WTC11 (cell line): ENCODE data around the gene HINT3. TPM values are rescaled to one million over a fixed set of nuclear protein-coding genes. Genes with fewer than 3 reads are reported as not detected.

ENCODE experiments used
- ATAC-seq: fragments of 200-7000 bp; cut with Tn5 transposase; 2 replicates; pipeline ENCODE4 v1.10.0; 2021; ENCODE audit warnings: mild to moderate bottlenecking, moderate library complexity
- CTCF ChIA-PET: fragments of 300-600 bp; sonication (Branson Sonifier 250); formaldehyde crosslinking; loops from one replicate; lab custom pipeline; 2021; ENCODE audit warnings: antibody characterized with exemption; lab: Charles Lee
- POLR2A ChIA-PET: fragments of 350-600 bp; sonication (Branson Sonifier 250); formaldehyde crosslinking; loops from one replicate; lab custom pipeline; 2021; ENCODE audit warnings: antibody characterized with exemption; lab: Charles Lee
- DNase-seq: peaks from one replicate; pipeline ENCODE4 v3.0.0; 2021; ENCODE audit warnings: low spot score
- H3K27ac Mint-ChIP-seq: 2 replicates; pipeline ENCODE4 v1.8.0; 2021; ENCODE audit warnings: mixed read lengths
- H3K27me3 Mint-ChIP-seq: 2 replicates; pipeline ENCODE4 v1.8.0; 2021; ENCODE audit warnings: low read depth, mild to moderate bottlenecking, moderate library complexity, mixed read lengths
- H3K36me3 Mint-ChIP-seq: 2 replicates; pipeline ENCODE4 v1.8.0; 2021; ENCODE audit warnings: mixed read lengths
- H3K4me1 Mint-ChIP-seq: 2 replicates; pipeline ENCODE4 v1.8.0; 2022; ENCODE audit warnings: mixed read lengths
- H3K4me3 Mint-ChIP-seq: 2 replicates; pipeline ENCODE4 v1.8.0; 2021; ENCODE audit warnings: mild to moderate bottlenecking, moderate library complexity, mixed read lengths
- H3K9me3 Mint-ChIP-seq: 2 replicates; pipeline ENCODE4 v1.8.0; 2021; ENCODE audit warnings: mixed read lengths
- CREB1 ChIP-seq: sonication (generic); formaldehyde crosslinking; IDR thresholded peaks from 2 replicates; pipeline ENCODE4 v1.8.0; 2023; ENCODE audit warnings: mild to moderate bottlenecking, missing genetic modification reagents
- ELF4 ChIP-seq: sonication (generic); formaldehyde crosslinking; IDR thresholded peaks from 2 replicates; pipeline ENCODE4 v1.8.1; 2022; ENCODE audit warnings: low read depth, mild to moderate bottlenecking, moderate library complexity, missing genetic modification reagents
- GTF2I ChIP-seq: fragments of 250-450 bp; sonication (Bioruptor Pico); conservative IDR thresholded peaks from 2 replicates; pipeline ENCODE4 v1.4.0; 2021; ENCODE audit warnings: mild to moderate bottlenecking
- NFATC4 ChIP-seq: fragments of 250-450 bp; sonication (Bioruptor Pico); IDR thresholded peaks from 2 replicates; pipeline ENCODE4 v1.9.0; 2021; ENCODE audit warnings: mild to moderate bottlenecking
- NFYB ChIP-seq: sonication (generic); formaldehyde crosslinking; conservative IDR thresholded peaks from 2 replicates; pipeline ENCODE4 v1.8.0; 2022; ENCODE audit warnings: low read depth, missing genetic modification reagents
- OVOL2 ChIP-seq: fragments of 250-450 bp; sonication (Bioruptor Pico); IDR thresholded peaks from 2 replicates; pipeline ENCODE4 v1.9.0; 2021; ENCODE audit warnings: mild to moderate bottlenecking, borderline replicate concordance
- RELA ChIP-seq: sonication (generic); formaldehyde crosslinking; IDR thresholded peaks from 2 replicates; pipeline ENCODE4 v1.8.1; 2022; ENCODE audit warnings: missing genetic modification reagents, mild to moderate bottlenecking, borderline replicate concordance
- RORB ChIP-seq: fragments of 250-450 bp; sonication (Bioruptor Pico); IDR thresholded peaks from 2 replicates; pipeline ENCODE4 v1.9.0; 2021; ENCODE audit warnings: mild to moderate bottlenecking
- SOX15 ChIP-seq: fragments of 250-450 bp; sonication (Bioruptor Pico); IDR thresholded peaks from 2 replicates; pipeline ENCODE4 v1.9.0; 2021; ENCODE audit warnings: mild to moderate bottlenecking
- ZNF263 ChIP-seq: sonication (generic); formaldehyde crosslinking; IDR thresholded peaks from 2 replicates; pipeline ENCODE4 v1.8.1; 2022; ENCODE audit warnings: low read depth, mild to moderate bottlenecking, moderate library complexity, missing genetic modification reagents
- ZNF416 ChIP-seq: fragments of 250-450 bp; sonication (Bioruptor Pico); IDR thresholded peaks from 2 replicates; pipeline ENCODE4 v1.9.0; 2021; ENCODE audit warnings: mild to moderate bottlenecking, inconsistent platforms
- total RNA-seq: library from RNA; stranded (reverse); gene quantifications from 3 replicates; pipeline ENCODE4 v1.2.3, GENCODE V29; 2021
- TF ChIP-seq, protein P1 (sequence below): sonication (generic); formaldehyde crosslinking; IDR thresholded peaks from 2 replicates; pipeline ENCODE4 v1.8.1; 2023; ENCODE audit warnings: mild to moderate bottlenecking, missing genetic modification reagents, borderline replicate concordance
- TF ChIP-seq, protein P2 (sequence below): fragments of 250-450 bp; sonication (Bioruptor Pico); IDR thresholded peaks from 2 replicates; pipeline ENCODE4 v1.8.0; 2021; ENCODE audit warnings: mild to moderate bottlenecking
- TF ChIP-seq, protein P3 (sequence below): sonication (generic); formaldehyde crosslinking; conservative IDR thresholded peaks from 2 replicates; pipeline ENCODE4 v1.8.1; 2022; ENCODE audit warnings: mild to moderate bottlenecking, missing genetic modification reagents
- TF ChIP-seq, protein P4 (sequence below): sonication (generic); formaldehyde crosslinking; IDR thresholded peaks from 2 replicates; pipeline ENCODE4 v1.8.0; 2022; ENCODE audit warnings: mild to moderate bottlenecking, missing genetic modification reagents
- TF ChIP-seq, protein P5 (sequence below): sonication (generic); formaldehyde crosslinking; IDR thresholded peaks from 2 replicates; pipeline ENCODE4 v1.8.1; 2022; ENCODE audit warnings: low read depth, missing genetic modification reagents, borderline replicate concordance
- TF ChIP-seq, protein P6 (sequence below): sonication (generic); formaldehyde crosslinking; IDR thresholded peaks from 2 replicates; pipeline ENCODE4 v1.8.1; 2023; ENCODE audit warnings: mild to moderate bottlenecking, missing genetic modification reagents
- TF ChIP-seq, protein P7 (sequence below): sonication (generic); formaldehyde crosslinking; conservative IDR thresholded peaks from 2 replicates; pipeline ENCODE4 v1.8.1; 2023; ENCODE audit warnings: mild to moderate bottlenecking, low read depth, missing genetic modification reagents, moderate library complexity

Gene HINT3
- total RNA-seq, 1 experiment from 2014 or later, result 9.4 TPM

DNA sequence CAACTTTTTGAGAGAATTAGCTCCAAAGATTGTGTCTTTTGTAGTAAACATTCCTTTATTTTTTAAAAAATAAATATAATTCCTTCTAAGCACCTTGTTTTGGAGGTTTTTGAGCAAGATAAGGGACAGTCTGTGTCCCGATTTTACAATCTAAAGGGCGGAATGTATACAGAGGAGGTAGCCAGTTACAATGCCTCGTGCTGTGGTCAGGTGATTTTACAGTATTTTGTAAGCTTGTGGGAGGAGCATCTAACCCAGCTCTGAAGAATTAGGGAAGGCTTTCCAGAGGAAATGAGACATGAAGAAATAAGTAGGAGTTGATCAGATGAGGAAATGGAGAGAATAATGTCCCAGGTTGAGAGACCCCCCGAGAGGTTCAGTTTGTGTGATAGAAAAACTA lies 1.3 kb downstream of the HINT3 start:
- TF ChIP-seq, protein P1, sequence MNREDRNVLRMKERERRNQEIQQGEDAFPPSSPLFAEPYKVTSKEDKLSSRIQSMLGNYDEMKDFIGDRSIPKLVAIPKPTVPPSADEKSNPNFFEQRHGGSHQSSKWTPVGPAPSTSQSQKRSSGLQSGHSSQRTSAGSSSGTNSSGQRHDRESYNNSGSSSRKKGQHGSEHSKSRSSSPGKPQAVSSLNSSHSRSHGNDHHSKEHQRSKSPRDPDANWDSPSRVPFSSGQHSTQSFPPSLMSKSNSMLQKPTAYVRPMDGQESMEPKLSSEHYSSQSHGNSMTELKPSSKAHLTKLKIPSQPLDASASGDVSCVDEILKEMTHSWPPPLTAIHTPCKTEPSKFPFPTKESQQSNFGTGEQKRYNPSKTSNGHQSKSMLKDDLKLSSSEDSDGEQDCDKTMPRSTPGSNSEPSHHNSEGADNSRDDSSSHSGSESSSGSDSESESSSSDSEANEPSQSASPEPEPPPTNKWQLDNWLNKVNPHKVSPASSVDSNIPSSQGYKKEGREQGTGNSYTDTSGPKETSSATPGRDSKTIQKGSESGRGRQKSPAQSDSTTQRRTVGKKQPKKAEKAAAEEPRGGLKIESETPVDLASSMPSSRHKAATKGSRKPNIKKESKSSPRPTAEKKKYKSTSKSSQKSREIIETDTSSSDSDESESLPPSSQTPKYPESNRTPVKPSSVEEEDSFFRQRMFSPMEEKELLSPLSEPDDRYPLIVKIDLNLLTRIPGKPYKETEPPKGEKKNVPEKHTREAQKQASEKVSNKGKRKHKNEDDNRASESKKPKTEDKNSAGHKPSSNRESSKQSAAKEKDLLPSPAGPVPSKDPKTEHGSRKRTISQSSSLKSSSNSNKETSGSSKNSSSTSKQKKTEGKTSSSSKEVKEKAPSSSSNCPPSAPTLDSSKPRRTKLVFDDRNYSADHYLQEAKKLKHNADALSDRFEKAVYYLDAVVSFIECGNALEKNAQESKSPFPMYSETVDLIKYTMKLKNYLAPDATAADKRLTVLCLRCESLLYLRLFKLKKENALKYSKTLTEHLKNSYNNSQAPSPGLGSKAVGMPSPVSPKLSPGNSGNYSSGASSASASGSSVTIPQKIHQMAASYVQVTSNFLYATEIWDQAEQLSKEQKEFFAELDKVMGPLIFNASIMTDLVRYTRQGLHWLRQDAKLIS, result no peak
- TF ChIP-seq NFATC4 (CRISPR knock-in tag), result no peak
- no peak for TF ChIP-seq GTF2I (CRISPR knock-in tag)
- TF ChIP-seq, protein P2, sequence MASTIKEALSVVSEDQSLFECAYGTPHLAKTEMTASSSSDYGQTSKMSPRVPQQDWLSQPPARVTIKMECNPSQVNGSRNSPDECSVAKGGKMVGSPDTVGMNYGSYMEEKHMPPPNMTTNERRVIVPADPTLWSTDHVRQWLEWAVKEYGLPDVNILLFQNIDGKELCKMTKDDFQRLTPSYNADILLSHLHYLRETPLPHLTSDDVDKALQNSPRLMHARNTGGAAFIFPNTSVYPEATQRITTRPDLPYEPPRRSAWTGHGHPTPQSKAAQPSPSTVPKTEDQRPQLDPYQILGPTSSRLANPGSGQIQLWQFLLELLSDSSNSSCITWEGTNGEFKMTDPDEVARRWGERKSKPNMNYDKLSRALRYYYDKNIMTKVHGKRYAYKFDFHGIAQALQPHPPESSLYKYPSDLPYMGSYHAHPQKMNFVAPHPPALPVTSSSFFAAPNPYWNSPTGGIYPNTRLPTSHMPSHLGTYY (CRISPR knock-in tag), result no peak
- TF ChIP-seq ELF4 (CRISPR knock-in tag), result no peak
- TF ChIP-seq, protein P3, sequence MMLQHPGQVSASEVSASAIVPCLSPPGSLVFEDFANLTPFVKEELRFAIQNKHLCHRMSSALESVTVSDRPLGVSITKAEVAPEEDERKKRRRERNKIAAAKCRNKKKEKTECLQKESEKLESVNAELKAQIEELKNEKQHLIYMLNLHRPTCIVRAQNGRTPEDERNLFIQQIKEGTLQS, result no peak
- TF ChIP-seq, protein P4, sequence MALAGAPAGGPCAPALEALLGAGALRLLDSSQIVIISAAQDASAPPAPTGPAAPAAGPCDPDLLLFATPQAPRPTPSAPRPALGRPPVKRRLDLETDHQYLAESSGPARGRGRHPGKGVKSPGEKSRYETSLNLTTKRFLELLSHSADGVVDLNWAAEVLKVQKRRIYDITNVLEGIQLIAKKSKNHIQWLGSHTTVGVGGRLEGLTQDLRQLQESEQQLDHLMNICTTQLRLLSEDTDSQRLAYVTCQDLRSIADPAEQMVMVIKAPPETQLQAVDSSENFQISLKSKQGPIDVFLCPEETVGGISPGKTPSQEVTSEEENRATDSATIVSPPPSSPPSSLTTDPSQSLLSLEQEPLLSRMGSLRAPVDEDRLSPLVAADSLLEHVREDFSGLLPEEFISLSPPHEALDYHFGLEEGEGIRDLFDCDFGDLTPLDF (CRISPR knock-in tag), result no peak
- TF ChIP-seq, protein P5, sequence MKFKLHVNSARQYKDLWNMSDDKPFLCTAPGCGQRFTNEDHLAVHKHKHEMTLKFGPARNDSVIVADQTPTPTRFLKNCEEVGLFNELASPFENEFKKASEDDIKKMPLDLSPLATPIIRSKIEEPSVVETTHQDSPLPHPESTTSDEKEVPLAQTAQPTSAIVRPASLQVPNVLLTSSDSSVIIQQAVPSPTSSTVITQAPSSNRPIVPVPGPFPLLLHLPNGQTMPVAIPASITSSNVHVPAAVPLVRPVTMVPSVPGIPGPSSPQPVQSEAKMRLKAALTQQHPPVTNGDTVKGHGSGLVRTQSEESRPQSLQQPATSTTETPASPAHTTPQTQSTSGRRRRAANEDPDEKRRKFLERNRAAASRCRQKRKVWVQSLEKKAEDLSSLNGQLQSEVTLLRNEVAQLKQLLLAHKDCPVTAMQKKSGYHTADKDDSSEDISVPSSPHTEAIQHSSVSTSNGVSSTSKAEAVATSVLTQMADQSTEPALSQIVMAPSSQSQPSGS, result no peak
- no peak overlapping the region for H3K4me3 Mint-ChIP-seq
- H3K27ac Mint-ChIP-seq, result no peak overlapping the region
- H3K36me3 Mint-ChIP-seq, result no peaks in the 10 kb centered on the region
- peaks cover 4% of the 10 kb centered on the region; the same call in 1 of the 2 replicates for H3K4me1 Mint-ChIP-seq
- no peaks in the 10 kb centered on the region for H3K27me3 Mint-ChIP-seq
- ChIA-PET POLR2A (interaction anchor here (0.6 to 3.1 kb wide), 3 partner anchors 11 to 167 kb away, joined by 4 to 14 read pairs (median 6); partner anchors contain the start of genes NCOA7 and TRMT11), CTCF (interaction anchor here (1.8 to 3.0 kb wide), 5 partner anchors 16 to 176 kb away, joined by 12 to 42 read pairs (median 15); partner anchors contain the start of genes NCOA7 and TRMT11)
- ATAC-seq (no peak), DNase-seq (no peak)
- H3K9me3 Mint-ChIP-seq, result no peaks in the 10 kb centered on the region

DNA sequence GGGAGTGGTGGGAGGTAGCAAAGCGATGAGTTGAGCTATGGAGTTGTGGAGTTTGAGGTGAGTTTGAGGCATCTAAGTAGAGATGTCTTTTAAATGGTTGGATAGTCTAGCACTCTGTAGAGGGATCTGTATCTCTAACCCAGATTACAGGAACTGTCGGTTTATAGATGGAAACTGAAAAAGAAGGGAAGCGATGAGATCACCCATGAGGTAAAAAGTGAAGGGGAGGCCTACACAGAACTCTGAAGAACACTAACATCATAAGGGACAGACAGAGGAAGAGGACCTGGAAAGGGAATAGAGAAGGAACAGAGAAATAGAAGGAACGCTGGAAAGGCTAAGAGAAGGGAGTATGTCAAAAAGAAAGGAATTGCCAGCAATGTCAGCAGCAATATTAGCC lies 2.5 kb downstream of the HINT3 start:
- peaks cover 4% of the 10 kb centered on the region; the same call in 1 of the 2 replicates for H3K4me1 Mint-ChIP-seq
- TF ChIP-seq, protein P6, sequence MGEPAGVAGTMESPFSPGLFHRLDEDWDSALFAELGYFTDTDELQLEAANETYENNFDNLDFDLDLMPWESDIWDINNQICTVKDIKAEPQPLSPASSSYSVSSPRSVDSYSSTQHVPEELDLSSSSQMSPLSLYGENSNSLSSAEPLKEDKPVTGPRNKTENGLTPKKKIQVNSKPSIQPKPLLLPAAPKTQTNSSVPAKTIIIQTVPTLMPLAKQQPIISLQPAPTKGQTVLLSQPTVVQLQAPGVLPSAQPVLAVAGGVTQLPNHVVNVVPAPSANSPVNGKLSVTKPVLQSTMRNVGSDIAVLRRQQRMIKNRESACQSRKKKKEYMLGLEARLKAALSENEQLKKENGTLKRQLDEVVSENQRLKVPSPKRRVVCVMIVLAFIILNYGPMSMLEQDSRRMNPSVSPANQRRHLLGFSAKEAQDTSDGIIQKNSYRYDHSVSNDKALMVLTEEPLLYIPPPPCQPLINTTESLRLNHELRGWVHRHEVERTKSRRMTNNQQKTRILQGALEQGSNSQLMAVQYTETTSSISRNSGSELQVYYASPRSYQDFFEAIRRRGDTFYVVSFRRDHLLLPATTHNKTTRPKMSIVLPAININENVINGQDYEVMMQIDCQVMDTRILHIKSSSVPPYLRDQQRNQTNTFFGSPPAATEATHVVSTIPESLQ (CRISPR knock-in tag), result no peak
- TF ChIP-seq SOX15 (CRISPR knock-in tag) (no peak), ZNF416 (CRISPR knock-in tag) (no peak), NFYB (CRISPR knock-in tag) (no peak), RORB (CRISPR knock-in tag) (no peak), RELA (no peak), ZNF263 (no peak), CREB1 (no peak), OVOL2 (CRISPR knock-in tag) (no peak)
- TF ChIP-seq, protein P1, result no peak
- TF ChIP-seq, protein P7, sequence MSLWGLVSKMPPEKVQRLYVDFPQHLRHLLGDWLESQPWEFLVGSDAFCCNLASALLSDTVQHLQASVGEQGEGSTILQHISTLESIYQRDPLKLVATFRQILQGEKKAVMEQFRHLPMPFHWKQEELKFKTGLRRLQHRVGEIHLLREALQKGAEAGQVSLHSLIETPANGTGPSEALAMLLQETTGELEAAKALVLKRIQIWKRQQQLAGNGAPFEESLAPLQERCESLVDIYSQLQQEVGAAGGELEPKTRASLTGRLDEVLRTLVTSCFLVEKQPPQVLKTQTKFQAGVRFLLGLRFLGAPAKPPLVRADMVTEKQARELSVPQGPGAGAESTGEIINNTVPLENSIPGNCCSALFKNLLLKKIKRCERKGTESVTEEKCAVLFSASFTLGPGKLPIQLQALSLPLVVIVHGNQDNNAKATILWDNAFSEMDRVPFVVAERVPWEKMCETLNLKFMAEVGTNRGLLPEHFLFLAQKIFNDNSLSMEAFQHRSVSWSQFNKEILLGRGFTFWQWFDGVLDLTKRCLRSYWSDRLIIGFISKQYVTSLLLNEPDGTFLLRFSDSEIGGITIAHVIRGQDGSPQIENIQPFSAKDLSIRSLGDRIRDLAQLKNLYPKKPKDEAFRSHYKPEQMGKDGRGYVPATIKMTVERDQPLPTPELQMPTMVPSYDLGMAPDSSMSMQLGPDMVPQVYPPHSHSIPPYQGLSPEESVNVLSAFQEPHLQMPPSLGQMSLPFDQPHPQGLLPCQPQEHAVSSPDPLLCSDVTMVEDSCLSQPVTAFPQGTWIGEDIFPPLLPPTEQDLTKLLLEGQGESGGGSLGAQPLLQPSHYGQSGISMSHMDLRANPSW (CRISPR knock-in tag), result no peak

More for the DNA sequence above, 2.5 kb downstream of the HINT3 start:
- no peaks in the 10 kb centered on the region for H3K36me3 Mint-ChIP-seq
- H3K4me3 Mint-ChIP-seq, result no peak overlapping the region
- ChIA-PET CTCF (interaction anchor here (3.0 kb wide), 1 partner anchor 15 kb away, joined by 12 read pairs; no protein-coding TSS in a partner anchor), POLR2A (interaction anchor here (1.1 kb wide), 1 partner anchor 12 kb away, joined by 6 read pairs; no protein-coding TSS in a partner anchor)
- ATAC-seq (no peak), DNase-seq (no peak)
- no peaks in the 10 kb centered on the region for H3K9me3 Mint-ChIP-seq
- H3K27ac Mint-ChIP-seq, result no peak overlapping the region
- no peaks in the 10 kb centered on the region for H3K27me3 Mint-ChIP-seq
